ENCODE measurements around the gene NFYC.

GRCh38 chr1:40722622-40723021 lies 31.1 kb downstream of the NFYC start:
- no peak for TF ChIP-seq POLR2A (IDR thresholded peaks at IDR 0.05)
- TF ChIP-seq, protein P1, sequence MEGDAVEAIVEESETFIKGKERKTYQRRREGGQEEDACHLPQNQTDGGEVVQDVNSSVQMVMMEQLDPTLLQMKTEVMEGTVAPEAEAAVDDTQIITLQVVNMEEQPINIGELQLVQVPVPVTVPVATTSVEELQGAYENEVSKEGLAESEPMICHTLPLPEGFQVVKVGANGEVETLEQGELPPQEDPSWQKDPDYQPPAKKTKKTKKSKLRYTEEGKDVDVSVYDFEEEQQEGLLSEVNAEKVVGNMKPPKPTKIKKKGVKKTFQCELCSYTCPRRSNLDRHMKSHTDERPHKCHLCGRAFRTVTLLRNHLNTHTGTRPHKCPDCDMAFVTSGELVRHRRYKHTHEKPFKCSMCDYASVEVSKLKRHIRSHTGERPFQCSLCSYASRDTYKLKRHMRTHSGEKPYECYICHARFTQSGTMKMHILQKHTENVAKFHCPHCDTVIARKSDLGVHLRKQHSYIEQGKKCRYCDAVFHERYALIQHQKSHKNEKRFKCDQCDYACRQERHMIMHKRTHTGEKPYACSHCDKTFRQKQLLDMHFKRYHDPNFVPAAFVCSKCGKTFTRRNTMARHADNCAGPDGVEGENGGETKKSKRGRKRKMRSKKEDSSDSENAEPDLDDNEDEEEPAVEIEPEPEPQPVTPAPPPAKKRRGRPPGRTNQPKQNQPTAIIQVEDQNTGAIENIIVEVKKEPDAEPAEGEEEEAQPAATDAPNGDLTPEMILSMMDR (IDR thresholded peaks at IDR 0.05) = no peak
- TF ChIP-seq EP300 (IDR thresholded peaks at IDR 0.05) = no peak
